A549 treated with Mapracorat at 1 μM for 4 hours (cell line): ENCODE measurements around the gene ANKRD1. TPM values are rescaled to one million over a fixed set of nuclear protein-coding genes. Genes with fewer than 3 reads are reported as not detected.

ENCODE experiments used
- total RNA-seq: library from RNA; stranded (reverse); fragments of 200-300 nt; extraction: Qiagen RNA extraction; gene quantifications from 5 replicates; pipeline ENCODE4 v1.2.3, GENCODE V29; 2022

The ANKRD1 gene
- total RNA-seq: 23.7 to 52.1 TPM (median 40.5 TPM) in 5 replicates

GRCh38 chr10:90920986-90921666 is at the start of gene ANKRD1:
TSS of gene ANKRD1 (minus strand) at chr10:90921087. CDS start at chr10:90921027, 60 bp downstream.

GRCh38 chr10:90871766-90872647 is 48.9 kb downstream of the ANKRD1 start, which contains the start of gene RPP30:
TSS of gene RPP30 (plus strand) at chr10:90871974. CDS start at chr10:90871987, 13 bp downstream.

Other genes with a start within 250 kb of the ANKRD1 start
- 0.11 to 0.19 TPM (median 0.14 TPM) in 5 replicates for gene HTR7, start 63.0 kb downstream of the ANKRD1 start, total RNA-seq
- gene RPP30, start 49.1 kb downstream of the ANKRD1 start, total RNA-seq: 48.2 to 53.8 TPM (median 49.2 TPM) in 5 replicates